Stromal cell of bone marrow (primary cell): ENCODE measurements around the gene SLC25A1.
"Not testable (repeated sequence)": the region's sequence is repeated elsewhere in the genome, so short reads cannot be mapped to it uniquely, and the experiment has no call there.

Source experiments
- DNase-seq: peaks from one replicate; pipeline ENCODE4 v3.0.0-alpha.2; 2012; ENCODE audit warnings: low read depth

SLC25A1 gene

GRCh38 chr22:19166421-19166820, 12.1 kb downstream of the SLC25A1 start:
- no peak for DNase-seq

DNA sequence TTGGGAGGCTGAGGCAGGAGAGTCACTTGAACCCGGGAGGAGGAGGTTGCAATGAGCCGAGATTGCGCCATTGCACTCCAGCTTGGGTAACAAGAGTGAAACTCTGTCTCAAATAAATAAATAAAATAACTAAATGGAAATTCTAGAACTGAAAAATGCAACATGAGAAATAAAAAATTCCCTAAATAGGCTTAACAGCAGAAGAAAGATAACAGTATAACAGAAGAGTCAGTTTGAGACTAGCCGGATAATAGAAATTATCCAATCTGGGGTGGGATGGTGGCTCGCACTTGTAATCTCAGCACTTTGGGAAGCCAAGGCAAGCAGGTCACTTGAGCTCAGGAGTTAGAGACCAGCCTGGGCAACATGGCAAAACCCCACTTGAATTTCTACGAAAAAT, 14.1 kb downstream of the SLC25A1 start:
- no peak for DNase-seq

- not testable (repeated sequence) for DNase-seq
Measured at GRCh38 chr22:19158649-19159048, 19.9 kb downstream of the SLC25A1 start.

DNA sequence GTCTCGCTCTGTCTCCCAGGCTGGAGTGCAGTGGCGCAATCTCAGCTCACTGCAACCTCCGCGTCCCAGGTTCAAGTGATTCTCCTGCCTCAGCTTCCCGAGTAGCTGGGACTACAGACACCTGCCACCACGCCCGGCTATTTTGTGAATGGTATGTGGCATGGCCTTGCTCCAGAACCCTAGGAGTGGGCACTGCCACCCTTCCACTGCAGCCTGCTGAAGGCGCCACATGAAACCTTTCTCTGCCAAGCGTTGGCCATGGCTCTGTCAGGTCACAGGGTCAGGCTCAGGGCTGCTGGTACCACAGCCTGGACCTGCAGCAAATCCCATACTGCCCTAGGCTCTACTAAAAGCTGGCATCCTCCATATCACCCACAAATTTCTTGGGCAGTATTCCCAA, 22.4 kb downstream of the SLC25A1 start:
- not testable (repeated sequence) for DNase-seq

DNA sequence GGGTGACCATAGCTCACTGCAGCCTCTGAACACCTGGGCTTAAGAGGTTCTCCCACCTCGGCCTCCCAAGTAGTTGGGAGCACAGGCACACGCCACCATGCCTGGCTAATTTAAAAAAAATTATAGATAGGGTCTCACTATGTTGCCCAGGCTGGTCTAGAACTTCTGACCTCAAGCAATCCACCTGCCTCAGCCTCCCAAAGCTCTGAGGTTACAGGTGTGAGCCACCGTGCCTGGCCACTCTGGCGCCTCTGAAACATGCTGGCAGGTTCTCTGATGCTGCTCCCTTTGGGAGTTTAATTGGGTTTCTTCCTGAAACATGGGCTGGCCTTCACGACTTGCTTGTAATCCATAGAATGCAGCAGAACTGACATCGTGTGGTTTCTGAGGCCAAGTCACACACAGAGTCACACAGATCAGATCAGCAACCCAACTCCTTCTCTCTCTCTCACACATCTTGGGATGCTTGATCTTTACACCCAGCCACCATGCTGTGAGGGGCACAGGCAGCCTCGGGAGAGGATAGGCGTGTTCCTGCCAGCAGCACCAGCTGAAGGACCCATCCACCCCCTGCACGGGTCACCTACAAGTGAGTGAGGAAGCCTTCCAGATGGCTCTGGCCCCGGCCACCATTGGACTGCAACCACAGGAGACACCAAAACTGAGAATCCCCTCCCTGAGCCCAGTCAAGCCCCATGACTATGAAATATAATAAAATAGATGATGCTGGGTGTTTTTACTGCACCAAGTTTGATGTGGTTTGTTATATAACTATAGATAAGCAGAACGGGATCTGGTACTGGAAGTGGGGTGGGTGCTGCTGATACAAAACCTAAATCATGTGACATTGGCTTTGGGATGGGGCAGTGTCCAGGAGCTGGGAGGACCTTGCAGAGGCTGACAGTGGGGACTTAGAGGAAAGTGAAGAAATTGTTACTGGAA, 25.3 kb downstream of the SLC25A1 start:
- DNase-seq: no peak

DNA sequence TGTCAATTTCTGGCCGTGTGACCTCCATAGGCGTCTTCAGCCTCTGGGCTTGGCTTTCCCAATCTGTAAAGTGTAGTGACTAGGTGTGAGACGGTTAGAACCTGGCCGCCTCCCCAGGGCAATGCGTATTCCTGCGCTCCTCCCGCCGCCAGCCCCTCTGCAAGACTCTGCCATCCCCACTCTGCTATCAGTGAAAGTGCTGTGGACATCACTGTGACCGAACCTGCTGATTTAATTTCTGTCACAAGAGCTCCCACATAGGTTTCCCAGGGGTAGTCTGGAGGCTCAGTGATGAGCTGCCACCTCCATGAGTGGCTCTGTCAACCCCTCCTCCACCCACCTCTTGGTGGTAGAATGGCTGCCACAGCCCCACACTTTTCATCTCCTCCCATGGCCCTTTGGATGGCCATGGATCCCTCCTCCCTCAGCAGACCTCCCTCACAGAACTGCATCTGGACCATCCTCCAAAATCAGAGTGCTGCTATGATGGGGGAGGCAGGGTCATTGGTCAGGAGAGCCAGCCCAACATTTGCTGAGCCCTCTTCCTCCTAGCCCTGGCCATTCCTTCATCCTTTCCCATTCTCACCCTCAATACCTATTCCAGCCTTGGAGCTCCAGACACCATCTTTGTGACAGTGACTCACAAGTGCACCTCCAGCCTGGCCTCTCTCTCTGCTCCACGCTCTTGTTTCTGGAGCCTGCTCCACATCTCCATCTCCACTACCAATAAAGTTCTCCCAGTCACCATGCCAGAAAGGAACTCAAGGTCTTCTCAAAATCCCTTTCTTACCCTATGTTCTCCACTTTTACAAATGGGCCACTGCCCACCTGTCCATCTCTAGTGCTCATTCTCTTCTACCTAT, 27.0 kb downstream of the SLC25A1 start:
- no peak for DNase-seq

DNA sequence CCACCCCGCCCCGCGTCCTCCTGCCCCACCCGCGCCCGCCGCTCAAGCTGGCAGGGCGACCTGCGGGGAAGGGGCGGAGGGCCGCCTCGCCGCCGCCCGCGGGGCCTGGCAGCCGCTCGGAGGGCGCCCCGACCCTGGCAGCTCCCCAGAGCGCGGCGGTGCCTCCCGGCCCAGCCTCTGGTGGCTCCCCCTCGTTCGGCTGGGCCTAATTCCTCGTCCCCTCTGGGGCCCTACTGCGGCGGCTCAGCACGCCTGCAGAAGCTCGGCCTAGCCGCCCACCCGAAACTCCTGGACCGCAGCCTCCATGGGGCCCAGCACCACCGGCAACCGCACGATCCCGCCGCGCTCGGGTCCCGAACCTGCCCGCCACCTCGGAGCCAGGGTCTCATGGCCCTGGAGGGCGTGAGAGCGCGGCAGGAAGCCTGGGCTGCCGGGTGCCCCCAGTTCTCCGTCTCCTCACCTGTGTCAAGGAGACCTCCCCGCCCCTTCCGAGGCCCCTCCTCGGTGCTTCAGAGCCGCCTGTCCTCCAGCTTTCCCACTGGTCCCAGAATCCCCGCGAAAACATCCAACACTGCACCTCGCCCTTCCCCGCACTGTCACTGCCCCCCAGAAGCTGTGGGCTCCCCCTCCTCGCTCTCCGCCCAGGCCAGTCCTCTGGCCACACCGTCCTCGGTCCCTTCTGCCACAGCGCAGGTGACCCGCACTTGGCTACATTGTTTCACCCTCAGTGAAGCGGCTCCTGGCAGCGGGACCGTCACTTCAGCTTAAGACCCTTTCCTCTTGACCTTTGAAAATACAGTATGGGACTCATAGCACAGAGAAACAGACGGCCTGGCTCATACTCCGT, 27.8 kb downstream of the SLC25A1 start:
- no peak for DNase-seq

GRCh38 chr22:19149991-19150390, 28.5 kb downstream of the SLC25A1 start, which contains the start of gene GSC2:
Gene GSC2, minus strand, starts transcription at chr22:19150292. Its CDS starts 9 bp downstream, at chr22:19150283.
- DNase-seq: no peak

DNA sequence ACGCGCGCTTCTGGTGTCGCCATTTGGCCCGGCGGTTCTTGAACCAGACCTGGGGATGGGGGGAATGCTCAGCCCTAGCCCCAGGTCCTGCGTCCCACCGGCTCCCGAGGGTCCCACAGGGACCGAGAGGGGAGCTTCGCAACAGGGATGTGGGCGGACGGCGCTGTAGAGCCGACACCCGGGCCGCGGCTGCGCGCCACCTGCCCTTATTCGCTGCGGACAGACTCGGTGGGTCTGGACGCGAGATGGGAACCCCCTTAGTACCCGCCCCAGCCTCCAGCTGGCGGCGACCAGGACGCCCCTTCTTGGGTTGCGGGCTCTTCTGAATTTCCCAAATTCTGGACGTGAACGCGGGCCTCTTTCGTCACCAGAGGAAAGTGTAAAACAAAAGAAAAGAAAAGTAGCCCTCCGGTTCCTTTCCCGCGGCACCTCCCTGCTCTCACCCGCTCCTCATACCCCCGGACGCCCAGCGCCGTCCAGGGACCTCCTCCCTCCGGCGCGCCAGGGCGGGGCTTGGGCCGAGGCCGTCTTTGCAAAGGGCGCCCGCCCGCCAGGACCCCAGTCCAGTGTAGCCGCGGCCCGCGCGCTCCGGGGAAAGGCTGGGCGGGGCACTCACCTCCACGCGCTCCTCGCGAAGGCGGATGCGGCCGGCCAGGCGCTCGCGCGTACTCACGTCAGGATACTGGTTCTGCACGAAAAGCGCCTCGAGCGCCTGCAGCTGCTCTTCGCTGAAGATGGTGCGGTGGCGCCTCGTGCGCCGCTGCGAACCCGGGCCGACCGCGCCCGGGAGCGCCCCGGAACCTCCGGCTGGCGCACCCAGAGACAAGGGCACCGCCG, 29.3 kb downstream of the SLC25A1 start:
- no peak for DNase-seq

GRCh38 chr22:19148417-19149046, 30.0 kb downstream of the SLC25A1 start:
- no peak for DNase-seq

GRCh38 chr22:19147195-19147780, 31.2 kb downstream of the SLC25A1 start:
- no peak for DNase-seq

DNA sequence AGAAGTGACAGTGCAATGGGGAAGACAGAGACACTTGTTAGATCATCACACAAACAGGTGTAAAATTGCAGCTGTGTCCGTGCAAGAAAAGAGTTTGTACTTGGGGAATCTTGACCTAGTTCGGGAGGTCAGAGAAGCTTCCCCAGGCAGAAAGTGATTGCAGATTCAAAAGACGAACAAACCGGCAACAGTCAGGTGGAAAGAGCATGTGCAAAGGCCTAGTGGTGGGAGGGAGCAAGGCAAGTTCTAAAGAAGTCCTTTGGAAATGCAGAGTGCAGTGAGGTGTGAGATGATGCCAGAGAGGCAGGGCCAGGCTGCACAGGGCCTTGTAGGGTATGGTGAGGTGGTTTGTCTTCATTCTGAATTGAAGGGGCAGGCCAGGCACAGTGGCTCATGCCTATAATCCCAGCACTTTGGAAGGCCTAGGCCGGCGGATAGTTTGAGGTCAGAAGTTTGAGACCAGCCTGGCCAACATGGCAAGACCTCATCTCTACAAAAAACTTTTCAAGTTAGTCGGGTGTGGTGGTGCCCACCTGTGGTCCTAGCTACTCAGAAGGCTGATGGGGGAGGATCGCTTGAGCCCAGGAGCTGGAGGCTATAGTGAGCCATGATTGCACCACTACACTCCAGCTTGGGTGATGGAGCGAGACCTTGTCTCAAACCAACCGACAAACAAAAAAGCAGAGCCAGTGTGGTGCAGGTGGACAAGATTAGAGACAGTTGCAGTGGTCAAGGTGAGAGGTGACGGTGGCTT, 32.1 kb downstream of the SLC25A1 start:
- DNase-seq: no peak

DNA sequence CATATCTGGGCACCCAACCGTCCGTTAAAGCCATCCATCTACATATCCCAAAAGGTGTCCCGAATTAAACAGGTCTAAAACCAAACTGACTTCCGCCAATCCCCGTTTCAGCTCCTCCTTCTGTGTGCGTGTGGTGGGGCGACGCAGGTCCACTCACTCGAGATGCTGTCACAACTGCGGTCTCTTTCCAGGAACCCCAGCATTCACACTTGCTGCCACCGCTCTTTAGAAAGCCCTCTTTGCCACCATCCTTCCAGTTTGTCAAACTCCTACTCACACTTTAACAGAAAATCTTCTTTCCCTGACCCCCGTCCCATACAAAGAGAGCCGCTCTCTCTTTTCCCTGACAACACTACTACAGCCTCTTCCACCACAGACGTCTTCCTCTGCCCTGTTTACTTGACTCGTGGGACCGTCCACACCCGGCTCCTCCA, 34.6 kb downstream of the SLC25A1 start:
- DNase-seq: no peak

DNA sequence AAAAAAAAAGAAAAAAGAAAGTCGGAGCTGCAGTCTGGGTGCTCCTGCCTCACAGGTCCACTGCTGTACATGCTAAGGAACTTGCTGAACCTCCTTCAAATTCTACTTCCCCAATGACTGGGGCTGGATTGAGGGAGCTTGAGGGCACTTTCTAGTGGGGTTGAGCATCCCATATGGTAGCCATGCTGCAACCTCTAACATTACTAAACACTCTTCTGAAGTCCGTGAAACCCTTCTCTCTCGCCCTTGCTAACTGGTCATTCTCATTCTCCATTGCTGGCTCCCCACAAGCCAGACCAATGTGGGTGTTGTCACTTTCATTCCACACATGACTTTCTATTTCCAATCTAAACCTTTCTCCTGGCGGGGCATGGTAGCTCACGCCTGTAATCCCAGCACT, 35.3 kb downstream of the SLC25A1 start:
- no peak for DNase-seq

DNA sequence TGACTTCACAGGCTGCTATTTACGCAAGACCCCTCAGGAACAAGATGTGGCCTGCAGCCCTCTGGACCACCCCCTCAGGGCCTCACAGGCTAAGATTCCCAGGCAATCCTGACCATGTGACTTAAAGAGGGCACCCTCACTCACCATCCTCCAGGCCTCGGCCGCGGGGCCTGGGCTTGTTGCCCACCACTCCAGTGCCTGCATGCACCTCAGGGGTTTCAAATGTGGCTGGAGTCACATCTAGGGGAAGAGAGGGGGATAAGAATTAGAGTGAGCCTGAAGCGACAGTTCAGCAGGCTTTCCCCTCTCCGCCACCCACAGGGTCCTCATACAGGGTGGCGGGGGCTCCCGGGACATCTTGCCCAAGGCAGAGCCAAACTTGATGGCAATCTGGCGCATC, 36.1 kb downstream of the SLC25A1 start:
- no peak for DNase-seq

- no peak for DNase-seq
Measured at GRCh38 chr22:19139974-19140373, 38.6 kb downstream of the SLC25A1 start.

GRCh38 chr22:19139001-19139356, 39.6 kb downstream of the SLC25A1 start:
- DNase-seq: no peak

GRCh38 chr22:19138217-19139000, 40.1 kb downstream of the SLC25A1 start:
- no peak for DNase-seq
